H1 (cell line): Measurements from ENCODE around the gene KLHL7. TPM values are rescaled to one million over a fixed set of nuclear protein-coding genes. Genes with fewer than 3 reads are reported as not detected.

ENCODE experiments used
- CTCF ChIA-PET: fragments of 300-600 bp; sonication (Branson Sonifier 250); formaldehyde crosslinking; loops from one replicate; lab custom pipeline; 2021; ENCODE audit not compliant: partially characterized antibody; lab: Charles Lee
- POLR2A ChIA-PET: fragments of 300-600 bp; sonication (Branson Sonifier 250); formaldehyde crosslinking; loops from one replicate; lab custom pipeline; 2021; ENCODE audit warnings: inconsistent platforms; ENCODE audit not compliant: partially characterized antibody; lab: Charles Lee
- DNase-seq, 2 experiments: peaks; one replicate each; pipeline versions ENCODE4 v3.0.0 to v3.0.0-alpha.2; 2010 to 2022; ENCODE audit warnings: low spot score in 2 of 2, low read depth in 1 of 2, mixed read lengths in 1 of 2
- FAIRE-seq: peaks from 2 replicates; lab custom pipeline; 2011; peaks lifted over from hg19 to GRCh38; lab: Jason Lieb, UNC
- H2AFZ ChIP-seq: 2 replicates; pipeline ENCODE4 v1.8.1; 2012; ENCODE audit warnings: low read length, inconsistent platforms
- H2AK5ac ChIP-seq: 2 replicates; pipeline ENCODE4 v1.6.1; 2013; ENCODE audit warnings: low read depth, low read length
- H2BK120ac ChIP-seq: replicated peaks from 2 replicates; pipeline ENCODE3; 2013; ENCODE audit warnings: low read depth, low read length, inconsistent platforms
- H2BK12ac ChIP-seq: 2 replicates; pipeline ENCODE4 v1.6.1; 2013; ENCODE audit warnings: low read depth, low read length
- H2BK15ac ChIP-seq: 2 replicates; pipeline ENCODE4 v1.6.1; 2013; ENCODE audit warnings: low read length
- H2BK20ac ChIP-seq: 2 replicates; pipeline ENCODE4 v1.6.1; 2013; ENCODE audit warnings: low read length
- H2BK5ac ChIP-seq: 2 replicates; pipeline ENCODE4 v1.6.1; 2013; ENCODE audit warnings: low read depth, low read length
- H3K14ac ChIP-seq: 2 replicates; pipeline ENCODE4 v1.6.1; 2013; ENCODE audit warnings: inconsistent platforms; ENCODE audit not compliant: insufficient read length
- H3K18ac ChIP-seq: 2 replicates; pipeline ENCODE4 v1.6.1; 2013; ENCODE audit warnings: low read length; ENCODE audit errors: extremely low read depth
- H3K23ac ChIP-seq: 2 replicates; pipeline ENCODE4 v1.6.1; 2013; ENCODE audit warnings: inconsistent platforms; ENCODE audit not compliant: insufficient read length
- H3K23me2 ChIP-seq: 2 replicates; pipeline ENCODE4 v1.6.1; 2013; ENCODE audit warnings: low read depth, low read length
- H3K27ac ChIP-seq: 2 replicates; pipeline ENCODE4 v1.6.1; 2011; ENCODE audit warnings: low read depth, low read length, inconsistent platforms
- H3K27me3 ChIP-seq, 4 experiments: replicated peaks in 1 of 4; 1 replicate in 1 of 4; 2 replicates in 3 of 4; pipeline versions ENCODE4 v1.6.1 to v1.8.1; 2011 to 2013; ENCODE audit warnings: low read length in 3 of 4, mild to moderate bottlenecking in 3 of 4, inconsistent platforms in 2 of 4, mixed read lengths in 2 of 4, moderate library complexity in 1 of 4; ENCODE audit not compliant: control insufficient read depth in 3 of 4, insufficient read depth in 3 of 4; ENCODE audit errors: extremely low read depth in 1 of 4
- H3K36me3 ChIP-seq, 4 experiments: 2 replicates each; pipeline versions ENCODE4 v1.6.1 to v1.8.1; 2011 to 2013; ENCODE audit warnings: mild to moderate bottlenecking in 4 of 4, low read length in 3 of 4, moderate library complexity in 2 of 4, control low read depth in 1 of 4, inconsistent platforms in 1 of 4; ENCODE audit not compliant: insufficient read depth in 4 of 4, control insufficient read depth in 2 of 4
- H3K4ac ChIP-seq: replicated peaks from 2 replicates; pipeline ENCODE3; 2013; ENCODE audit warnings: low read length, low read depth, mixed read lengths, inconsistent platforms; ENCODE audit not compliant: insufficient read length
- H3K4me1 ChIP-seq, 4 experiments: replicated peaks in 1 of 4; 1 replicate in 1 of 4; 2 replicates in 3 of 4; pipeline versions ENCODE4 v1.6.1 to v1.8.1; 2011 to 2013; ENCODE audit warnings: low read length in 3 of 4, inconsistent platforms in 2 of 4, mixed read lengths in 1 of 4; ENCODE audit not compliant: insufficient read depth in 4 of 4, control insufficient read depth in 3 of 4
- H3K4me2 ChIP-seq, 2 experiments: 2 replicates each; pipeline versions ENCODE4 v1.6.1 to v1.8.1; 2011 to 2013; ENCODE audit warnings: low read depth in 2 of 2, low read length in 2 of 2, control low read depth in 1 of 2, inconsistent platforms in 1 of 2, mild to moderate bottlenecking in 1 of 2; ENCODE audit not compliant: insufficient read depth in 1 of 2
- H3K4me3 ChIP-seq, 4 experiments: fragments of 200-600, 300-600 bp in 1 of 4; sonication (generic), shearing (Covaris generic), sonication (Bioruptor Twin) in 1 of 4; 2 replicates each; pipeline versions ENCODE4 v1.5.1 to v1.8.1; 2011 to 2016; ENCODE audit warnings: low read length in 4 of 4, low read depth in 3 of 4, control low read depth in 2 of 4, inconsistent platforms in 2 of 4, mild to moderate bottlenecking in 2 of 4, mixed read lengths in 1 of 4, moderate library complexity in 1 of 4; ENCODE audit not compliant: insufficient read depth in 2 of 4; ENCODE audit errors: extremely low read depth in 1 of 4
- H3K56ac ChIP-seq: replicated peaks from 2 replicates; pipeline ENCODE3; 2013; ENCODE audit warnings: low read depth, mild to moderate bottlenecking, mixed read lengths, low read length, inconsistent platforms; ENCODE audit not compliant: insufficient read length
- H3K79me1 ChIP-seq: 2 replicates; pipeline ENCODE4 v1.6.1; 2013; ENCODE audit warnings: low read depth, low read length, control low read depth
- H3K79me2 ChIP-seq, 2 experiments: 2 replicates each; pipeline versions ENCODE4 v1.6.1 to v1.8.1; 2012 to 2013; ENCODE audit warnings: low read length in 2 of 2, mild to moderate bottlenecking in 2 of 2, inconsistent platforms in 1 of 2; ENCODE audit not compliant: insufficient read depth in 2 of 2, control insufficient read depth in 1 of 2
- H3K9ac ChIP-seq, 4 experiments: replicated peaks in 1 of 4; 1 replicate in 1 of 4; 2 replicates in 3 of 4; pipeline versions ENCODE4 v1.6.1 to v1.8.1; 2011 to 2013; ENCODE audit warnings: low read depth in 3 of 4, low read length in 3 of 4, control low read depth in 2 of 4, mild to moderate bottlenecking in 2 of 4, moderate library complexity in 2 of 4, inconsistent platforms in 1 of 4; ENCODE audit errors: extremely low read depth in 1 of 4
- H3K9me3 ChIP-seq, 2 experiments: 2 replicates each; pipeline versions ENCODE4 v1.6.1 to v1.8.1; 2012 to 2013; ENCODE audit warnings: mild to moderate bottlenecking in 2 of 2, moderate library complexity in 2 of 2, control low read depth in 1 of 2, inconsistent platforms in 1 of 2, low read depth in 1 of 2, low read length in 1 of 2, mixed read lengths in 1 of 2; ENCODE audit not compliant: insufficient read depth in 2 of 2
- H4K20me1 ChIP-seq, 2 experiments: replicated peaks in 1 of 2; 2 replicates each; pipeline versions ENCODE3 to v1.8.1; 2011 to 2013; ENCODE audit warnings: inconsistent platforms in 2 of 2, low read length in 2 of 2, mild to moderate bottlenecking in 1 of 2; ENCODE audit not compliant: insufficient read depth in 2 of 2, control insufficient read depth in 1 of 2
- H4K5ac ChIP-seq: 2 replicates; pipeline ENCODE4 v1.6.1; 2013; ENCODE audit warnings: low read length, low read depth, mixed read lengths, inconsistent platforms; ENCODE audit not compliant: insufficient read length
- H4K8ac ChIP-seq: 2 replicates; pipeline ENCODE4 v1.8.0; 2013; ENCODE audit warnings: mild to moderate bottlenecking, moderate library complexity, low read length, inconsistent platforms; ENCODE audit not compliant: insufficient read depth; ENCODE audit errors: extremely low read depth
- H4K91ac ChIP-seq: replicated peaks from 2 replicates; pipeline ENCODE3; 2013; ENCODE audit warnings: low read length, mixed read lengths, inconsistent platforms; ENCODE audit not compliant: insufficient read length
- CBX5 ChIP-seq: fragments of 300-800, 300-1000 bp; sonication (generic); IDR thresholded peaks from 2 replicates; pipeline ENCODE4 v1.7.1; 2016; ENCODE audit warnings: antibody characterized with exemption, low read length, low read depth
- CEBPB ChIP-seq: IDR thresholded peaks from 2 replicates; pipeline ENCODE4 v1.6.1; 2012; ENCODE audit warnings: low read depth, low read length
- CTBP2 ChIP-seq: IDR thresholded peaks from 2 replicates; pipeline ENCODE4 v1.7.0; 2011; ENCODE audit warnings: borderline replicate concordance, mild to moderate bottlenecking, moderate library complexity, mixed read lengths, low read length; ENCODE audit not compliant: insufficient read depth, insufficient read length
- GABPA ChIP-seq: IDR thresholded peaks from 2 replicates; pipeline ENCODE4 v1.6.1; 2011; ENCODE audit warnings: mild to moderate bottlenecking, low read length, moderate library complexity, borderline replicate concordance; ENCODE audit not compliant: insufficient read depth
- KDM5A ChIP-seq: fragments of 200-600 bp; IDR thresholded peaks from 2 replicates; pipeline ENCODE4 v1.7.1; 2012; ENCODE audit warnings: mild to moderate bottlenecking, low read length, inconsistent platforms, mixed read lengths
- NANOG ChIP-seq: IDR thresholded peaks from 2 replicates; pipeline ENCODE4 v1.6.1; 2011; ENCODE audit warnings: low read length, low read depth, mild to moderate bottlenecking, inconsistent platforms; ENCODE audit not compliant: insufficient read depth, poor library complexity, severe bottlenecking
- POLR2AphosphoS5 ChIP-seq: IDR thresholded peaks from 2 replicates; pipeline ENCODE4 v1.6.1; 2011; ENCODE audit warnings: low read depth, low read length
- RAD21 ChIP-seq, 2 experiments: IDR thresholded peaks in 1 of 2; conservative IDR thresholded peaks in 1 of 2; 2 replicates each; pipeline ENCODE4 v1.6.1; 2011; ENCODE audit warnings: low read depth in 2 of 2, low read length in 2 of 2, improper control_type of control experiment in 1 of 2, inconsistent platforms in 1 of 2, mild to moderate bottlenecking in 1 of 2, moderate library complexity in 1 of 2
- SIRT6 ChIP-seq: IDR thresholded peaks from one replicate; pipeline ENCODE4 v1.7.1; 2012; ENCODE audit warnings: low read length, inconsistent platforms
- TBP ChIP-seq: IDR thresholded peaks from 2 replicates; pipeline ENCODE4 v1.6.1; 2011; ENCODE audit warnings: low read depth, low read length, improper control_type of control experiment
- TCF12 ChIP-seq: IDR thresholded peaks from 2 replicates; pipeline ENCODE4 v1.6.1; 2011; ENCODE audit warnings: low read depth, mild to moderate bottlenecking, low read length
- WGBS, 2 experiments: shearing (Covaris generic) in 1 of 2; methylation state at CpG; one replicate each; pipeline versions ENCODE4 v1.1.6 to v1.1.7; 2013 to 2015; ENCODE audit warnings: low lambda C conversion rate in 2 of 2, mixed read lengths in 2 of 2, inconsistent platforms in 1 of 2, low coverage in 1 of 2, missing lambda C conversion rate in 1 of 2; ENCODE audit not compliant: insufficient replicate concordance in 2 of 2, insufficient coverage in 1 of 2, insufficient read length in 1 of 2; ENCODE audit errors: extremely low coverage in 1 of 2, missing lambda C conversion rate in 1 of 2; 5-methylcytosine and 5-hydroxymethylcytosine counted together
- polyA plus RNA-seq, 7 experiments: library from polyadenylated mRNA; depleted of rRNA in 3 of 7; stranded (reverse) in 5 of 7; unstranded in 2 of 7; fragments of >200 nt in 5 of 7; fragments of 200-250 nt in 2 of 7; gene quantifications; 1 replicate in 5 of 7; 2 replicates in 1 of 7; 4 replicates in 1 of 7; pipeline versions ENCODE4 v1.2.1 to v1.2.3, GENCODE V29; 2011 to 2013; ENCODE audit warnings: missing spikeins in 2 of 7, mixed read lengths in 2 of 7
- total RNA-seq: library from RNA; stranded (reverse); fragmentation: NEBNext Ultra II Directional; extraction: Animal tissue kit (Norgen Biotek cat#: 25700); gene quantifications from 2 replicates; pipeline ENCODE4 v1.2.1, GENCODE V29; 2021

The KLHL7 gene
- total and polyA plus RNA-seq, 2 of the 8 experiments (the other 6 are each of a cell fraction or from before 2014, with no cell fraction given), result 65.3 to 115 TPM

DNA sequence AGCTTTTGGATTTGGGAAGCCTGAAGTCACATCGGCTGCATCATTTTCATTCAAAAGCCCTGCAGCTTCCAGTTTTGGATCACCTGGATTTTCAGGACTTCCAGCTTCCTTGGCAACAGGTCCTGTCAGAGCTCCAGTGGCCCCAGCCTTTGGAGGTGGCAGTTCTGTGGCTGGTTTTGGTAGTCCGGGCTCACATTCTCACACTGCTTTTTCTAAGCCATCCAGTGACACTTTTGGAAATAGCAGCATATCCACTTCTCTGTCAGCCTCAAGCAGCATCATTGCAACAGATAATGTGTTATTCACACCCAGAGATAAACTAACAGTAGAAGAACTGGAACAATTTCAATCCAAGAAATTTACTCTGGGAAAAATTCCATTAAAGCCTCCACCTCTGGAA is 94.7 kb downstream of the KLHL7 start:
- no peak overlapping the region for H3K23ac ChIP-seq
- no peaks in the 10 kb centered on the region for H3K9me3 ChIP-seq
- no peaks in the 10 kb centered on the region for H3K4me1 ChIP-seq
- H2BK12ac ChIP-seq, result no peak overlapping the region
- H4K91ac ChIP-seq, result no peak overlapping the region
- no peaks in the 10 kb centered on the region for H3K79me2 ChIP-seq
- POLR2A ChIA-PET, result interaction anchor here (0.7 to 1.5 kb wide), 4 partner anchors 10 to 139 kb away, joined by 3 to 4 read pairs (median 4); no protein-coding TSS in a partner anchor
- no peak overlapping the region for H3K27ac ChIP-seq
- H2BK5ac ChIP-seq, result no peak overlapping the region
- CTCF ChIA-PET, result interaction anchor here (1.0 to 1.7 kb wide), 3 partner anchors 13 to 100 kb away, joined by 4 to 6 read pairs (median 4); no protein-coding TSS in a partner anchor
- no peak overlapping the region for H3K9ac ChIP-seq
- no peak for DNase-seq
- no peak overlapping the region for H4K8ac ChIP-seq
- no peak overlapping the region for H3K18ac ChIP-seq
- no peak overlapping the region for H2BK120ac ChIP-seq
- H4K20me1 ChIP-seq, result peaks cover 0 to 1% of the 10 kb centered on the region in 2 experiments
- no peak overlapping the region for H2BK15ac ChIP-seq
- peaks cover 9 to 34% (median 17%) of the 10 kb centered on the region in 4 experiments for H3K36me3 ChIP-seq
- no peak overlapping the region for H3K56ac ChIP-seq
- no peak overlapping the region for H4K5ac ChIP-seq
- no peaks in the 10 kb centered on the region for H3K79me1 ChIP-seq
- no peak overlapping the region for H3K4me2 ChIP-seq
- no peak overlapping the region for H3K4ac ChIP-seq
- TF ChIP-seq TCF12 (no peak), GABPA (no peak), KDM5A (no peak), POLR2AphosphoS5 (no peak), TBP (no peak), NANOG (no peak), CBX5 (no peak), CEBPB (no peak), CTBP2 (no peak), SIRT6 (no peak), RAD21 (IDR thresholded peaks at IDR 0.05 in 1 of 2, conservative IDR thresholded peaks at IDR 0.05 in 1 of 2; ENCODE audit: low read depth in 2 of 2, low read length in 2 of 2) (no peak)
- TF ChIP-seq, all 59 proteins: peak for 0
- no peak overlapping the region for H3K4me3 ChIP-seq
- WGBS, 2 experiments, result 97% methylated on average over 2 of the region's 2 CpGs; no CpG with 5 or more reads in 1 of the 2 experiments
- H2AFZ ChIP-seq, result no peak overlapping the region
- H2AK5ac ChIP-seq, result no peak overlapping the region
- no peak for FAIRE-seq
- no peak overlapping the region for H3K14ac ChIP-seq
- H3K27me3 ChIP-seq, result no peaks in the 10 kb centered on the region
- no peaks in the 10 kb centered on the region for H3K23me2 ChIP-seq
- no peak overlapping the region for H2BK20ac ChIP-seq
